ENCODE data around the gene CASP8. TPM values are rescaled to one million over a fixed set of nuclear protein-coding genes. Genes with fewer than 3 reads are reported as not detected.

The CASP8 gene
- total and polyA plus RNA-seq, 2 of the 13 experiments (the other 11 are each of a cell fraction or from before 2014, with no cell fraction given), result 25.0 to 52.8 TPM

DNA sequence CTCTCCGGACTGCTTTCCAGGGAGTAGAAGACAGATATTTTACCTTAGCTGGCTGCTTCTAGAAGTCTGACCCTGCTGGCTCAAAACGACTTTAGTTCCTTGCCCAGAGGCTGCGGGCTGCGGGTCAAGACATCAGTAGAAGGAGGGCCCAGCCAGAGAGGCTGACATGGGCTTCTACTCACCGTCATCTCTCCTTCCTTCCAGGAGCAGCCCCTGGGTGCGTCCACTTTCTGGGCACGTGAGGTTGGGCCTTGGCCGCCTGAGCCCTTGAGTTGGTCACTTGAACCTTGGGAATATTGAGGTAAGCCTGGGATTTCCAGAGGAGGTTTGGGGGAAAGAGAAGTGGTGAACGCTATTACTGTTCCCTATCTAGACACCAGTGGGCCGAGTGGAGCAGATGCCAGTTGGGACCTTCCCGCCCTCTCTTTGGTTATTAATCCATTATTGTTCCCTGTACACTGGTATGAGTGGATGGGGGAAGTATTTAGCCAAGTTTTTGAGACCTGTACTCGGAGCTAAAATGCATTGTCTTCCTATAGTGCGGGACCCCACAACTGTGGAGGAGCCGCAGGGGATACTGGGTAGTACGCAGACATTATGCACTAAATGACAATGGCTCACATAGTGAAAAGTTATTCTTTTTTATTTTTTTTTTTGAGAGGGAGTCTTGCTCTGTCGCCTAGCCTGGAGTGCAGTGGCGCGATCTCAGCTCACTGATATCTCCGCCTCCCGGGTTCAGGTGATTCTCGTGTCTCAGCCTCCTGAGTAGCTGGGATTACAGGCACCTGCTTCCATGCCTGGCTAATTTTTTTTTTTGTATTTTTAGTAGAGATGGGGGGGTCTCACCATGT is 26.3 kb upstream of the CASP8 start (continued):
- TF ChIP-seq ZNF333 (CRISPR knock-in tag; IDR thresholded peaks at IDR 0.05; ENCODE audit: borderline replicate concordance), result no peak
- TF ChIP-seq GABPB1 (CRISPR knock-in tag; IDR thresholded peaks at IDR 0.05), result no peak; the same call in 1 of the 2 replicates

DNA sequence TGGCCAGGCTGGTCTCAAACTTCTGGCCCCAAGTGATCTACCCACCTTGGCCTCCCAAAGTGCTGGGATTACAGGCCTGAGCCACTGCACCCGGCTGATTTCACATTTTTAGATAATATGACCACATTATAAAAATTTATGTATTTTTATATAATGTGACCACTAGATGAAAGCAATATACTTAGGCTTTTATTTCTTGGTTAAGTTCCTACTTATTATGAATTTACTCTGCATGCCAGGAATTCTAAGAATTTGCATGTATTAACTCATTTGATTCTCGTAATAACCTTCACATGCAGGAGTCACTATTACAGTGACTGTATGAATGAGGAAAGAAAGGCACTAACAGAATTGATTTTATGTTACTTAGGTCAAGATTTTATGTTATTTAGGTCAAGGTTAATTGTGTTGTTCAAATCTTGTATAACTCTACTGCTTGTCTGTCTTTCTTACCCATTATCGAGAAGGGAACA is 25.6 kb upstream of the CASP8 start:
- Histone ChIP-seq H3K4me2 (ENCODE audit: low read depth, low read length) (peak overlapping the region; percentile 84), H2AFZ (ENCODE audit: low read length) (no peak overlapping the region), H3K9ac (ENCODE audit: insufficient read depth, low read depth, low read length) (peak overlapping the region; percentile 84), H3K27ac (ENCODE audit: extremely low read length, insufficient read depth, low read length) (peak overlapping the region; percentile 78), H3K4me3 (replicated peaks in 1 of 3; ENCODE audit: insufficient read depth in 1 of 3, low read depth in 2 of 3, low read length in 3 of 3) (peak overlapping the region; percentile 82 to 98 (median 89)), H3K79me2 (ENCODE audit: insufficient read depth, low read length) (peaks cover 47% of the 10 kb centered on the region), H3K9me3 (ENCODE audit: low read length) (no peaks in the 10 kb centered on the region), H3K36me3 (replicated peaks in 1 of 2; ENCODE audit: control insufficient read depth in 1 of 2, insufficient read depth in 2 of 2, low read length in 2 of 2) (peaks cover 4 to 16% of the 10 kb centered on the region in 2 experiments; a peak in 4 of 5 replicates), H3K27me3 (ENCODE audit: control insufficient read depth in 1 of 2, insufficient read depth in 2 of 2, low read length in 2 of 2) (no peaks in the 10 kb centered on the region; a peak in 1 of 5 replicates), H4K20me1 (ENCODE audit: insufficient read depth, low read length) (0 out of 2 replicates have a peak, but pooled peaks cover 4% of the 10 kb centered on the region), H3K4me1 (ENCODE audit: insufficient read depth, low read length) (peaks cover 43% of the 10 kb centered on the region)
- 16% methylated on average over 3 of the region's 3 CpGs for WGBS (ENCODE audit: low lambda C conversion rate)
- no peak for FAIRE-seq
- TF ChIP-seq ZFP90 (CRISPR knock-in tag; IDR thresholded peaks at IDR 0.05; ENCODE audit: borderline replicate concordance), result no peak
- TF ChIP-seq, protein P1, sequence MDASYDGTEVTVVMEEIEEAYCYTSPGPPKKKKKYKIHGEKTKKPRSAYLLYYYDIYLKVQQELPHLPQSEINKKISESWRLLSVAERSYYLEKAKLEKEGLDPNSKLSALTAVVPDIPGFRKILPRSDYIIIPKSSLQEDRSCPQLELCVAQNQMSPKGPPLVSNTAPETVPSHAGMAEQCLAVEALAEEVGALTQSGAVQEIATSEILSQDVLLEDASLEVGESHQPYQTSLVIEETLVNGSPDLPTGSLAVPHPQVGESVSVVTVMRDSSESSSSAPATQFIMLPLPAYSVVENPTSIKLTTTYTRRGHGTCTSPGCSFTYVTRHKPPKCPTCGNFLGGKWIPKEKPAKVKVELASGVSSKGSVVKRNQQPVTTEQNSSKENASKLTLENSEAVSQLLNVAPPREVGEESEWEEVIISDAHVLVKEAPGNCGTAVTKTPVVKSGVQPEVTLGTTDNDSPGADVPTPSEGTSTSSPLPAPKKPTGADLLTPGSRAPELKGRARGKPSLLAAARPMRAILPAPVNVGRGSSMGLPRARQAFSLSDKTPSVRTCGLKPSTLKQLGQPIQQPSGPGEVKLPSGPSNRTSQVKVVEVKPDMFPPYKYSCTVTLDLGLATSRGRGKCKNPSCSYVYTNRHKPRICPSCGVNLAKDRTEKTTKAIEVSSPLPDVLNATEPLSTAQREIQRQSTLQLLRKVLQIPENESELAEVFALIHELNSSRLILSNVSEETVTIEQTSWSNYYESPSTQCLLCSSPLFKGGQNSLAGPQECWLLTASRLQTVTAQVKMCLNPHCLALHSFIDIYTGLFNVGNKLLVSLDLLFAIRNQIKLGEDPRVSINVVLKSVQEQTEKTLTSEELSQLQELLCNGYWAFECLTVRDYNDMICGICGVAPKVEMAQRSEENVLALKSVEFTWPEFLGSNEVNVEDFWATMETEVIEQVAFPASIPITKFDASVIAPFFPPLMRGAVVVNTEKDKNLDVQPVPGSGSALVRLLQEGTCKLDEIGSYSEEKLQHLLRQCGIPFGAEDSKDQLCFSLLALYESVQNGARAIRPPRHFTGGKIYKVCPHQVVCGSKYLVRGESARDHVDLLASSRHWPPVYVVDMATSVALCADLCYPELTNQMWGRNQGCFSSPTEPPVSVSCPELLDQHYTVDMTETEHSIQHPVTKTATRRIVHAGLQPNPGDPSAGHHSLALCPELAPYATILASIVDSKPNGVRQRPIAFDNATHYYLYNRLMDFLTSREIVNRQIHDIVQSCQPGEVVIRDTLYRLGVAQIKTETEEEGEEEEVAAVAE (CRISPR knock-in tag; IDR thresholded peaks at IDR 0.05; ENCODE audit: borderline replicate concordance), result no peak
- TF ChIP-seq ZNF333 (CRISPR knock-in tag; IDR thresholded peaks at IDR 0.05; ENCODE audit: borderline replicate concordance), result no peak
- no peak for TF ChIP-seq CREB1 (IDR thresholded peaks at IDR 0.05)
- 0 out of 2 replicates have a peak, but pooled peaks have one; percentile 28 for TF ChIP-seq CREB1 (CRISPR knock-in tag; IDR thresholded peaks at IDR 0.05)
- TF ChIP-seq IRF2 (CRISPR knock-in tag; IDR thresholded peaks at IDR 0.05), result 0 out of 2 replicates have a peak, but pooled peaks have one; percentile 4
- 0 out of 2 replicates have a peak, but pooled peaks have one; percentile 57 for TF ChIP-seq ZBTB3 (CRISPR knock-in tag; IDR thresholded peaks at IDR 0.05; ENCODE audit: borderline replicate concordance, low read depth)
- TF ChIP-seq NR2F6 (IDR thresholded peaks at IDR 0.05), result no peak
- TF ChIP-seq NR2F6 (CRISPR knock-in tag; IDR thresholded peaks at IDR 0.05), result no peak
- TF ChIP-seq, protein P2, sequence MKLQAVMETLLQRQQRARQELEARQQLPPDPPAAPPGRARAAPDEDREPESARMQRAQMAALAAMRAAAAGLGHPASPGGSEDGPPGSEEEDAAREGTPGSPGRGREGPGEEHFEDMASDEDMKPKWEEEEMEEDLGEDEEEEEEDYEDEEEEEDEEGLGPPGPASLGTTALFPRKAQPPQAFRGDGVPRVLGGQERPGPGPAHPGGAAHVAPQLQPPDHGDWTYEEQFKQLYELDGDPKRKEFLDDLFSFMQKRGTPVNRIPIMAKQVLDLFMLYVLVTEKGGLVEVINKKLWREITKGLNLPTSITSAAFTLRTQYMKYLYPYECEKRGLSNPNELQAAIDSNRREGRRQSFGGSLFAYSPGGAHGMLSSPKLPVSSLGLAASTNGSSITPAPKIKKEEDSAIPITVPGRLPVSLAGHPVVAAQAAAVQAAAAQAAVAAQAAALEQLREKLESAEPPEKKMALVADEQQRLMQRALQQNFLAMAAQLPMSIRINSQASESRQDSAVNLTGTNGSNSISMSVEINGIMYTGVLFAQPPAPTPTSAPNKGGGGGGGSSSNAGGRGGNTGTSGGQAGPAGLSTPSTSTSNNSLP (IDR thresholded peaks at IDR 0.05; ENCODE audit: low read depth, low read length), result peak; percentile 26; the same call in 1 of the 2 replicates
- CTCF ChIA-PET (ENCODE audit: low intra/inter-chr PET ratio, low total read pairs), result interaction anchor here (1.5 kb wide), 1 partner anchor 129 kb away, joined by 3 read pairs; no protein-coding TSS in a partner anchor
- DNase-seq (ENCODE audit: low spot score), result no peak
- ATAC-seq, result no peak
- no TSS peak for BruUV-seq (replicated peaks)
- intact Hi-C loops (cut with micrococcal nuclease; ENCODE audit: unreplicated experiment), result loop anchor here (5.0 to 10.0 kb wide), 2 partner anchors 218 to 550 kb away; partner anchors contain the start of genes ALS2, STRADB and TRAK2
- in situ Hi-C loops (cut with HindIII; ENCODE audit: extremely low pct_ligation_motif_present, low pct_unique_long_range_greater_than_20kb), result loop anchor here (5.0 kb wide), 1 partner anchor 52 kb away; the partner anchor contains the start of gene CASP10
- POLR2A ChIA-PET, result interaction anchor here (1.7 to 3.5 kb wide), 5 partner anchors 25 to 370 kb away, joined by 6 to 138 read pairs (median 20); partner anchors contain the start of genes CASP10, CASP8, CLK1 and STRADB

All from HepG2 (cell line).